ENCODE measurements around the gene WDR46.

Gene WDR46

GRCh38 chr6:33271468-33272274 is 17.4 kb downstream of the WDR46 start, which contains the start of the genes RPS18 and VPS52 (continued):
- TF ChIP-seq ZBTB11 (tag by site-specific recombination; conservative IDR thresholded peaks at IDR 0.05; ENCODE audit: low read depth) (peak; percentile 100), AEBP2 (tag by site-specific recombination; IDR thresholded peaks at IDR 0.05; ENCODE audit: borderline replicate concordance) (no peak), HOXD13 (CRISPR knock-in tag; IDR thresholded peaks at IDR 0.05; ENCODE audit: borderline replicate concordance) (peak; percentile 92; the same call in 1 of the 2 replicates), ZNF221 (tag by site-specific recombination; IDR thresholded peaks at IDR 0.05; ENCODE audit: borderline replicate concordance) (no peak), REST (tag by site-specific recombination; IDR thresholded peaks at IDR 0.05) (peak; percentile 31; the same call in 1 of the 2 replicates), MYNN (tag by site-specific recombination; IDR thresholded peaks at IDR 0.05; ENCODE audit: borderline replicate concordance) (peak; percentile 40; the same call in 1 of the 2 replicates), ZBTB20 (tag by site-specific recombination; IDR thresholded peaks at IDR 0.05) (peak; percentile 100), ZNF660 (tag by site-specific recombination; IDR thresholded peaks at IDR 0.05) (peak; percentile 92), ZBTB6 (tag by site-specific recombination; IDR thresholded peaks at IDR 0.05) (0 out of 2 replicates have a peak, but pooled peaks have one; percentile 4), ZBTB17 (tag by site-specific recombination; IDR thresholded peaks at IDR 0.05) (peak; percentile 86), PRDM10 (tag by site-specific recombination; IDR thresholded peaks at IDR 0.05) (peak; percentile 40; the same call in 1 of the 2 replicates), ATF2 (tag by site-specific recombination; IDR thresholded peaks at IDR 0.05; ENCODE audit: low read depth) (0 out of 2 replicates have a peak, but pooled peaks have one; percentile 5), KLF8 (tag by site-specific recombination; IDR thresholded peaks at IDR 0.05) (peak; percentile 87), ZNF114 (tag by site-specific recombination; IDR thresholded peaks at IDR 0.05) (no peak), KLF17 (tag by site-specific recombination; IDR thresholded peaks at IDR 0.05) (peak; percentile 91), ZXDB (tag by site-specific recombination; IDR thresholded peaks at IDR 0.05) (peak; percentile 92), SCRT2 (tag by site-specific recombination; IDR thresholded peaks at IDR 0.05) (0 out of 2 replicates have a peak, but pooled peaks have one; percentile 62), OVOL3 (tag by site-specific recombination; IDR thresholded peaks at IDR 0.05) (peak; percentile 13; the same call in 1 of the 2 replicates), ZNF223 (tag by site-specific recombination; IDR thresholded peaks at IDR 0.05) (no peak), ZNF501 (tag by site-specific recombination; IDR thresholded peaks at IDR 0.05) (peak; percentile 99), KLF16 (tag by site-specific recombination; IDR thresholded peaks at IDR 0.05) (peak; percentile 51; the same call in 1 of the 2 replicates), ZNF423 (tag by site-specific recombination; IDR thresholded peaks at IDR 0.05) (0 out of 2 replicates have a peak, but pooled peaks have one; percentile 10)

All from HEK293 (cell line).